ENCODE results near the gene ANO10. TPM values are rescaled to one million over a fixed set of nuclear protein-coding genes. Genes with fewer than 3 reads are reported as not detected.

Gene ANO10
- total and polyA plus RNA-seq, 9 donors, result 12.5 to 20.0 (median 15.5) TPM

DNA sequence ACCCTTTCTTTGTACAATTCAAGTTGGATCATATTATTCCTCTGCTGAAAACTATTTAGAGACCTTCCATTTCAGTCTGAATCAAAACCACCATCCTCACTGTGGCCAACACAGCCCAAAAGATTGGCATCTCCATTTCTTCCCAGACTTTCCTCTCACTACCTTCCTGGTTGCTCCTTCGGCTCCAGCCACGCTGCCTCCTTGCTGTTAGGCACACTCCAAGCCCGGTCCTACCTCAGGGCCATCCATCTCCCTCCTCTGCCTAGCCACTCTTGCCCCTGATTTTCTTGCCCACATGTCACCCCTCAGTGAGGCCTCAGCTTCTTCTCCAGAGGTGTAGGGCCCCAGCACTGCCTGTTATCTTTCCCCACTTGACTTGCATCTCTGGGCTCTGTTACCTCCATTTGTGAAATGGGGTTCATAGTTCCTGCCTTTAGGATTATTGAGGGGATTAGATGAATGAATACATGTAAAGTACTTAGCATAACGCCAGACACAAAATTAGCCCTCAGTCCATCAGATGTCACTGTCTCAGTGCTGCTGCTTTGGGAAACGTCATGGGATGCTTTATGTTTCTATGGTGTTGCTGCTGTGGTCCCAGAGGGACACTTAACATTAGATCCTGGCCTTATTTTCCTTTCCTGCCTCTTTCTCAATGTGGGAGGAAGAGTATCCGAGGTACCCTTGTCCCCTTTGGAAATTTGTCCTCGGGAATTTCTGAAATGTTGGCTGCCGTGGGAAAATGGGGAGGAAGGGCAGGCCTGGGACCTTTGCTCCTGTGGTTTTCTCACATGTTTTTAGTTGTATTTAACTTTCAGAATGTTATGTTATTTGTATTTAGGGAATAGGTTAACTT, 304.1 kb downstream of the ANO10 start:
- H3K27me3 ChIP-seq (ENCODE audit: control insufficient read depth, insufficient read depth, low read length), result no peaks in the 10 kb centered on the region
- peaks cover 10% of the 10 kb centered on the region for H3K4me1 ChIP-seq (ENCODE audit: control insufficient read depth, insufficient read depth, low read length)
- H3K9me3 ChIP-seq (replicated peaks; ENCODE audit: control insufficient read depth, low read depth, low read length), result no peaks in the 10 kb centered on the region
- H3K27ac ChIP-seq (ENCODE audit: low read length), result peak overlapping the region; percentile 49
- H3K36me3 ChIP-seq (ENCODE audit: control insufficient read depth, insufficient read depth, low read length), result peaks cover 14% of the 10 kb centered on the region
- 80% methylated on average over 3 of the region's 8 CpGs for WGBS (ENCODE audit: insufficient coverage)
- no peak overlapping the region for H3K4me3 ChIP-seq (ENCODE audit: low read length)
- peak; percentile 58 for DNase-seq

DNA sequence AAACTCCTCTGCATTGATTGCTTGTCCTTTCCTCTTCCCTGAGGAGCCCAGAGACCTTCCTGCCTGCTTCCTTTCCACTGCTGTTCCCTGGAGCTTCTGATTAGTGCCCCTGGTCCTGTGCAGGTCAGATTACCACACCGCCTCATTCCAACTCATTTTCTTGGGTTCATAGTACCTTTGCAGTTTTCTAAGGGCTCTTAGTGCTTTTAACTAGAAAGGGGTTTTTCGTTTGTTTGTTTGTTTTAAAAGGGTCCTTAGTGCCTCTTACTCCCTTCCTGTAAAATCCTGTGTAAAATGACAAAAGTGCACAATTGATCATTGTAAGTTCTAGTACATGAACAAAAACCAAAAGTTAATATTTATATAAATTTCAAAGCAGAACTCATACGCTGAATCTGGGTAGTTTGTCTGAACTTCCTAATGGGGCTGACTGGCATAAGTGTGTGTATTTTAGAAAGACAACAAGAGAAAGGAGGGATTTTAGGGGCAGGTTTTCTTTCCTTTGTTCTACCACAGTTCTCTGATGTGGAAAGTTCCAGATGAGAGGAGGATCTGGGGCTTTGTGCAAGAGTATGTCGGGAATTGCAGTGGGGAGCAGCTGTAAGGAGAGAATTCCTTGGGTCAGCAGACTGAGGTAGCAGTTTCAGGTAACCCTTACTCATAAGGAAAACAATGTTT, 304.9 kb downstream of the ANO10 start:
- Histone ChIP-seq H3K27ac (ENCODE audit: low read length) (peak overlapping the region; percentile 49), H3K4me3 (ENCODE audit: low read length) (no peak overlapping the region), H3K9me3 (replicated peaks; ENCODE audit: control insufficient read depth, low read depth, low read length) (no peaks in the 10 kb centered on the region), H3K27me3 (ENCODE audit: control insufficient read depth, insufficient read depth, low read length) (no peaks in the 10 kb centered on the region), H3K4me1 (ENCODE audit: control insufficient read depth, insufficient read depth, low read length) (peaks cover 10% of the 10 kb centered on the region), H3K36me3 (ENCODE audit: control insufficient read depth, insufficient read depth, low read length) (peaks cover 14% of the 10 kb centered on the region)
- WGBS (ENCODE audit: insufficient coverage), result no CpG with 5 or more reads among the region's 4 CpGs
- DNase-seq, result no peak

Other genes starting within 250 kb of the ANO10 start
- 8.8 TPM for gene ABHD5, start 68.9 kb upstream of the ANO10 start, total RNA-seq
- gene ABHD5, start 68.9 kb upstream of the ANO10 start, polyA plus RNA-seq (ENCODE audit: insufficient read depth in 1 of 8, insufficient read length in 8 of 8, low replicate concordance in 1 of 8), result 10 to 100 TPM in 5 of 8 donors, 1 to 10 TPM in 3; 9.1 to 11.6 (median 11.0) TPM